ENCODE measurements around the gene SENP6.

Gene SENP6

GRCh38 chr6:75735491-75736186 is 134.0 kb downstream of the SENP6 start:
- no peak overlapping the region for H3K4me3 ChIP-seq (ENCODE audit: low read length)

GRCh38 chr6:75743971-75744370 is 142.3 kb downstream of the SENP6 start:
- no peak for TF ChIP-seq ZNF274 (IDR thresholded peaks at IDR 0.05; ENCODE audit: low read depth, low read length)
- H3K4me3 ChIP-seq (ENCODE audit: low read length) = no peak overlapping the region

More at GRCh38 chr6:75735491-75736186, 134.0 kb downstream of the SENP6 start:
- TF ChIP-seq ZNF274 (IDR thresholded peaks at IDR 0.05; ENCODE audit: low read depth, low read length) = no peak

GRCh38 chr6:75745404-75745803 is 143.7 kb downstream of the SENP6 start:
- H3K4me3 ChIP-seq (ENCODE audit: low read length) = no peak overlapping the region
- no peak for TF ChIP-seq ZNF274 (IDR thresholded peaks at IDR 0.05; ENCODE audit: low read depth, low read length)

- no peak overlapping the region for H3K4me3 ChIP-seq (ENCODE audit: low read length)
- TF ChIP-seq ZNF274 (IDR thresholded peaks at IDR 0.05; ENCODE audit: low read depth, low read length) = no peak
These were observed 144.5 kb downstream of the SENP6 start for GRCh38 chr6:75746221-75746620.

- no peak for TF ChIP-seq ZNF274 (IDR thresholded peaks at IDR 0.05; ENCODE audit: low read depth, low read length)
These were observed 145.7 kb downstream of the SENP6 start for GRCh38 chr6:75747152-75747992.

GRCh38 chr6:75748003-75748742 is 146.5 kb downstream of the SENP6 start:
- TF ChIP-seq ZNF274 (IDR thresholded peaks at IDR 0.05; ENCODE audit: low read depth, low read length) = no peak
- peak overlapping the region; percentile 97 for H3K4me3 ChIP-seq (ENCODE audit: low read length)

More at GRCh38 chr6:75747152-75747992, 145.7 kb downstream of the SENP6 start:
- H3K4me3 ChIP-seq (ENCODE audit: low read length) = no peak overlapping the region

- TF ChIP-seq ZNF274 (IDR thresholded peaks at IDR 0.05; ENCODE audit: low read depth, low read length) = no peak
- H3K4me3 ChIP-seq (ENCODE audit: low read length) = peak within 1 kb of the TSS; percentile 97
These were observed 147.3 kb downstream of the SENP6 start, which contains the start of gene MYO6 for GRCh38 chr6:75748743-75749538. MYO6 (plus strand) TSS chr6:75749239; CDS start chr6:75817548, 68,309 bp downstream.

- no peak overlapping the region for H3K4me3 ChIP-seq (ENCODE audit: low read length)
- TF ChIP-seq ZNF274 (IDR thresholded peaks at IDR 0.05; ENCODE audit: low read depth, low read length) = no peak
These were observed 149.8 kb downstream of the SENP6 start for GRCh38 chr6:75751443-75751842.

GRCh38 chr6:75752365-75752764 is 150.7 kb downstream of the SENP6 start:
- H3K4me3 ChIP-seq (ENCODE audit: low read length) = peak overlapping the region; percentile 24; the same call in 1 of the 2 replicates
- TF ChIP-seq ZNF274 (IDR thresholded peaks at IDR 0.05; ENCODE audit: low read depth, low read length) = no peak

GRCh38 chr6:75755704-75756103 is 154.0 kb downstream of the SENP6 start:
- H3K4me3 ChIP-seq (ENCODE audit: low read length) = no peak overlapping the region
- TF ChIP-seq ZNF274 (IDR thresholded peaks at IDR 0.05; ENCODE audit: low read depth, low read length) = no peak

- no peak for TF ChIP-seq ZNF274 (IDR thresholded peaks at IDR 0.05; ENCODE audit: low read depth, low read length)
- no peak overlapping the region for H3K4me3 ChIP-seq (ENCODE audit: low read length)
These were observed 155.6 kb downstream of the SENP6 start for GRCh38 chr6:75757295-75757694.

- TF ChIP-seq ZNF274 (IDR thresholded peaks at IDR 0.05; ENCODE audit: low read depth, low read length) = no peak
These were observed 156.4 kb downstream of the SENP6 start for GRCh38 chr6:75758061-75758460.

GRCh38 chr6:75759207-75759606 is 157.5 kb downstream of the SENP6 start:
- TF ChIP-seq ZNF274 (IDR thresholded peaks at IDR 0.05; ENCODE audit: low read depth, low read length) = no peak
- no peak overlapping the region for H3K4me3 ChIP-seq (ENCODE audit: low read length)

More at GRCh38 chr6:75758061-75758460, 156.4 kb downstream of the SENP6 start:
- H3K4me3 ChIP-seq (ENCODE audit: low read length) = no peak overlapping the region
